Natural killer cell (primary cell): ENCODE data around the gene CNGA2. TPM values are rescaled to one million over a fixed set of nuclear protein-coding genes. Genes with fewer than 3 reads are reported as not detected.
"Not testable (repeated sequence)": the region's sequence is repeated elsewhere in the genome, so short reads cannot be mapped to it uniquely, and the experiment has no call there.

Source experiments
- ATAC-seq, 3 donors: fragments of 150-1000 bp in 2 of 3; fragments of 200-7000 bp in 1 of 3; cut with Tn5 transposase; 1 replicate in 1 of 3; 2 replicates in 2 of 3; pipeline ENCODE4 v1.10.0; 2021; ENCODE audit warnings: mild to moderate bottlenecking in 2 of 3, moderate library complexity in 2 of 3
- DNase-seq, 2 donors: peaks; one replicate each; pipeline versions ENCODE4 v3.0.0 to v3.0.0-alpha.2; 2013 to 2021; ENCODE audit warnings: mixed read lengths in 1 of 2
- H3K27ac ChIP-seq: one replicate; pipeline ENCODE4 v1.5.1; 2013; ENCODE audit warnings: mild to moderate bottlenecking, low read length
- H3K27me3 ChIP-seq: one replicate; pipeline ENCODE4 v1.6.1; 2013; ENCODE audit warnings: low read length; ENCODE audit not compliant: control insufficient read depth, insufficient read depth
- H3K36me3 ChIP-seq: one replicate; pipeline ENCODE4 v1.6.1; 2013; ENCODE audit warnings: low read length; ENCODE audit not compliant: control insufficient read depth, insufficient read depth
- H3K4me1 ChIP-seq: one replicate; pipeline ENCODE4 v1.6.1; 2013; ENCODE audit warnings: low read length; ENCODE audit not compliant: control insufficient read depth, insufficient read depth
- H3K4me3 ChIP-seq: one replicate; pipeline ENCODE4 v1.5.1; 2013; ENCODE audit warnings: low read length
- H3K9me3 ChIP-seq: one replicate; pipeline ENCODE4 v1.6.1; 2013; ENCODE audit warnings: low read length; ENCODE audit not compliant: control insufficient read depth, insufficient read depth
- H3K27ac Mint-ChIP-seq, 2 donors: one replicate each; pipeline ENCODE4 v1.8.0; 2022; ENCODE audit warnings: mild to moderate bottlenecking in 2 of 2, mixed read lengths in 2 of 2, moderate library complexity in 1 of 2
- H3K27me3 Mint-ChIP-seq, 2 donors: one replicate each; pipeline ENCODE4 v1.8.0; 2022; ENCODE audit warnings: low read depth in 2 of 2, mixed read lengths in 2 of 2
- H3K36me3 Mint-ChIP-seq: one replicate; pipeline ENCODE4 v1.8.0; 2022; ENCODE audit warnings: mixed read lengths
- H3K4me1 Mint-ChIP-seq, 2 donors: one replicate each; pipeline ENCODE4 v1.8.0; 2022; ENCODE audit warnings: mixed read lengths in 2 of 2
- H3K4me3 Mint-ChIP-seq: one replicate; pipeline ENCODE4 v1.8.0; 2022; ENCODE audit warnings: mild to moderate bottlenecking, moderate library complexity, mixed read lengths
- H3K9me3 Mint-ChIP-seq, 2 donors: one replicate each; pipeline ENCODE4 v1.8.0; 2022; ENCODE audit warnings: mixed read lengths in 2 of 2
- CTCF ChIP-seq: fragments of 200-600 bp; IDR thresholded peaks from one replicate; pipeline ENCODE4 v1.8.0; 2022; ENCODE audit warnings: antibody characterized with exemption
- WGBS: methylation state at CpG from one replicate; pipeline ENCODE4 v1.1.7; 2013; ENCODE audit warnings: missing lambda C conversion rate; ENCODE audit not compliant: insufficient coverage; 5-methylcytosine and 5-hydroxymethylcytosine counted together
- intact Hi-C: fragments of 100-400 bp; cut with micrococcal nuclease; formaldehyde crosslinking; loops from one replicate; pipeline ENCODE4 v1.14.2; 2022
- total RNA-seq, 4 donors: library from RNA; stranded (reverse); fragments of 120-200 nt in 1 of 4; gene quantifications; one replicate each; pipeline versions ENCODE4 v1.2.3 to v1.2.4, GENCODE V29; 2013 to 2022

CNGA2 gene
- total RNA-seq, 3 donors from 2014 or later (not counting 1 experiment from before 2014, with no cell fraction given): not detected

GRCh38 chrX:151694121-151694520 lies 40.4 kb upstream of the CNGA2 start:
- Histone ChIP-seq H3K9me3 (no peaks in the 10 kb centered on the region), H3K36me3 (no peaks in the 10 kb centered on the region), H3K4me1 (no peaks in the 10 kb centered on the region), H3K4me3 (no peak overlapping the region), H3K27ac (no peak overlapping the region), H3K27me3 (no peaks in the 10 kb centered on the region)
- DNase-seq (no peak), ATAC-seq (no peak)
- Mint-ChIP-seq H3K9me3 (no peaks in the 10 kb centered on the region), H3K4me3 (no peak overlapping the region), H3K27me3 (peaks cover 7 to 16% of the 10 kb centered on the region in 2 donors), H3K27ac (no peak overlapping the region), H3K36me3 (no peaks in the 10 kb centered on the region), H3K4me1 (no peaks in the 10 kb centered on the region)
- WGBS: 86% methylated on average over 8 of the region's 12 CpGs
- intact Hi-C loops: no loop called here
- no peak for TF ChIP-seq CTCF

DNA sequence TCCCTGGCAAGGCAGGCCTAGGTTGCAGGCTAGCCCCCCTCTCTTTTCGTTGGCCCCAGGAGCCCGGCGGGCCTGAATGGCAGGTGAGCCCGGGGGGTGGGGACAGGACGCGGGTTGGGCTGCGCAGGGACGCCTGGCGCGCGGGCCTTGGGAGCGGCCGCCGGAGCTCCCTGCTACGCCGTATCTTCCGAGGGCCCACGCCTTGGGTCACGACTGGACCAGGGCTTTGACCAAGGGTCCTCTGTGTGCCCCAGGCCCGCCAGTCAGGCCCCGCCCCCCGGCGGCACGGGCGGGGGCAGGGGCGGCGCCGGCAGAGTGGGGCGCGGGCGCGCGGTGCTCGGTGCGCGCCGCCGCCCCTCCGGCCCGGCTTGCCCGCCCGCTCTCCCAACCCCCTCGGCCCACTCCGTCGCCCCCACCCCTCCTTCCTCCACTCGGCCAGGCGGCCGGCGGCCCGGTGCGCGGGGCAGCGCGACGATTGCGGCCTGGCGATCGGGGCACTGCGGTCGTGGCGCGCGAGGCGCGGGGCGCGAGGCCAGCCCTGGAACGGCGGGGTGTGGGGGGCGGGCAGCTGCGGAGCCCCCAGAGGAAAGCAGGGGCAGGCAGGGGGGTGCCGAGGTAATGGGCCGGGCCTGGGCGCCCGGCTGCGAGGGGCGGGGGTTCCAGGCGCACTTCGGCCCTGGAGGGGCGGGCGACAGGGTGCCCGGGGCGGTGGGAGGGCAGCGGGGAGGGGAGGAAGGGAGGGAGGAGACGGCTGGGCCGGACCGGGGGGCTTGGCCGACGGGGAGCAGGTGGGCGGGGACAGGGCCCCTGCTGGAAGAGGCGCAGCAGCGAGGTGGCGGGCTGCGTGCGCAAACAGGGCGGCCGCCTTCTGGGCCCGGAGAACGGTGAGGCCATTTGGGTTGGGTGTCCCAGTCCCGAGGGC lies 39.6 kb upstream of the CNGA2 start, which contains the start of gene PRRG3:
Gene PRRG3, plus strand, starts transcription at position 798 of the 922 bp plus-strand sequence. CDS start 3,357 bp downstream, outside the sequence.
- no peaks in the 10 kb centered on the region for H3K4me1 ChIP-seq
- no peak within 1 kb of the TSS for H3K27ac ChIP-seq
- H3K4me3 ChIP-seq: no peak within 1 kb of the TSS
- no peaks in the 10 kb centered on the region for H3K36me3 Mint-ChIP-seq
- 7% methylated on average over 94 of the region's 100 CpGs for WGBS
- H3K36me3 ChIP-seq: no peaks in the 10 kb centered on the region
- H3K9me3 ChIP-seq: no peaks in the 10 kb centered on the region
- H3K27ac Mint-ChIP-seq: no peak within 1 kb of the TSS
- H3K27me3 ChIP-seq: no peaks in the 10 kb centered on the region
- no peak for DNase-seq
- intact Hi-C loops: no loop called here
- H3K4me3 Mint-ChIP-seq: no peak within 1 kb of the TSS
- no peak for ATAC-seq
- no peaks in the 10 kb centered on the region for H3K9me3 Mint-ChIP-seq
- TF ChIP-seq CTCF: no peak
- H3K27me3 Mint-ChIP-seq: peaks cover 7 to 16% of the 10 kb centered on the region in 2 donors
- no peaks in the 10 kb centered on the region for H3K4me1 Mint-ChIP-seq

- Histone ChIP-seq H3K27ac (no peak overlapping the region), H3K27me3 (no peaks in the 10 kb centered on the region), H3K36me3 (no peaks in the 10 kb centered on the region), H3K4me3 (no peak overlapping the region), H3K9me3 (no peaks in the 10 kb centered on the region), H3K4me1 (no peaks in the 10 kb centered on the region)
- no peaks in the 10 kb centered on the region for H3K9me3 Mint-ChIP-seq
- no peaks in the 10 kb centered on the region for H3K4me1 Mint-ChIP-seq
- H3K36me3 Mint-ChIP-seq: no peaks in the 10 kb centered on the region
- H3K4me3 Mint-ChIP-seq: no peak overlapping the region
- 23% methylated on average over 18 of the region's 19 CpGs for whole genome bisulfite sequencing
- intact Hi-C loops: no loop called here
- H3K27me3 Mint-ChIP-seq: peaks cover 7 to 16% of the 10 kb centered on the region in 2 donors
- ATAC-seq: no peak
- no peak overlapping the region for H3K27ac Mint-ChIP-seq
- DNase-seq: no peak
- TF ChIP-seq CTCF: no peak
Measured at GRCh38 chrX:151695583-151696340, 38.8 kb upstream of the CNGA2 start.

- H3K4me3 Mint-ChIP-seq, H3K36me3 ChIP-seq, H3K36me3 Mint-ChIP-seq, H3K27me3 ChIP-seq, H3K9me3 Mint-ChIP-seq, H3K4me1 Mint-ChIP-seq, H3K27ac Mint-ChIP-seq, intact Hi-C loops, H3K27ac ChIP-seq, H3K4me1 ChIP-seq, H3K9me3 ChIP-seq, DNase-seq, H3K4me3 ChIP-seq, ATAC-seq: not testable (repeated sequence)
- peaks cover 7 to 16% of the 10 kb centered on the region in 2 donors for H3K27me3 Mint-ChIP-seq
- 97% methylated on average over 3 of the region's 8 CpGs for whole genome bisulfite sequencing
Measured at GRCh38 chrX:151697082-151697481, 37.5 kb upstream of the CNGA2 start.
